CD4-positive, alpha-beta T cell treated with Interleukin-6 at 100 ng/mL for 8 hours (primary cell): ENCODE results near the gene KIRREL3.

Experiments used
- DNase-seq: peaks from one replicate; pipeline ENCODE4 v3.0.0-alpha.2; 2020; ENCODE audit warnings: mixed read lengths, low spot score

The KIRREL3 gene

GRCh38 chr11:126830216-126830806 lies 170.3 kb downstream of the KIRREL3 start:
- DNase-seq, result no peak

- DNase-seq, result no peak
Measured at GRCh38 chr11:126829716-126830115, 170.9 kb downstream of the KIRREL3 start.

- DNase-seq, result no peak
Measured at GRCh38 chr11:126824035-126824607, 176.4 kb downstream of the KIRREL3 start.

- no peak for DNase-seq
Measured at GRCh38 chr11:126823274-126823673, 177.3 kb downstream of the KIRREL3 start.

GRCh38 chr11:126821827-126822226 lies 178.7 kb downstream of the KIRREL3 start:
- no peak for DNase-seq

- DNase-seq, result no peak
Measured at GRCh38 chr11:126819194-126819593, 181.4 kb downstream of the KIRREL3 start.

GRCh38 chr11:126817523-126818450 lies 182.8 kb downstream of the KIRREL3 start:
- DNase-seq, result no peak

GRCh38 chr11:126817096-126817495 lies 183.5 kb downstream of the KIRREL3 start:
- no peak for DNase-seq

- no peak for DNase-seq
Measured at GRCh38 chr11:126816645-126817044, 183.9 kb downstream of the KIRREL3 start.

- DNase-seq, result no peak
Measured at GRCh38 chr11:126815111-126815510, 185.5 kb downstream of the KIRREL3 start.

GRCh38 chr11:126810776-126811175 lies 189.8 kb downstream of the KIRREL3 start:
- no peak for DNase-seq

- no peak for DNase-seq
Measured at GRCh38 chr11:126809514-126810289, 190.9 kb downstream of the KIRREL3 start.

- no peak for DNase-seq
Measured at GRCh38 chr11:126808836-126809235, 191.7 kb downstream of the KIRREL3 start.

- no peak for DNase-seq
Measured at GRCh38 chr11:126808296-126808695, 192.3 kb downstream of the KIRREL3 start.

- DNase-seq, result no peak
Measured at GRCh38 chr11:126805870-126806269, 194.7 kb downstream of the KIRREL3 start.

- no peak for DNase-seq
Measured at GRCh38 chr11:126804363-126804762, 196.2 kb downstream of the KIRREL3 start.

- no peak for DNase-seq
Measured at GRCh38 chr11:126800009-126800408, 200.6 kb downstream of the KIRREL3 start.

GRCh38 chr11:126797457-126798169 lies 203.0 kb downstream of the KIRREL3 start:
- no peak for DNase-seq

- DNase-seq, result no peak
Measured at GRCh38 chr11:126793596-126793995, 207.0 kb downstream of the KIRREL3 start.

GRCh38 chr11:126791991-126792390 lies 208.6 kb downstream of the KIRREL3 start:
- DNase-seq, result no peak

- no peak for DNase-seq
Measured at GRCh38 chr11:126791446-126791845, 209.1 kb downstream of the KIRREL3 start.
